ENCODE measurements around the gene TOE1.

- TF ChIP-seq SETDB1 (IDR thresholded peaks at IDR 0.05; ENCODE audit: insufficient read length, low read length): no peak
- TF ChIP-seq, protein P1, sequence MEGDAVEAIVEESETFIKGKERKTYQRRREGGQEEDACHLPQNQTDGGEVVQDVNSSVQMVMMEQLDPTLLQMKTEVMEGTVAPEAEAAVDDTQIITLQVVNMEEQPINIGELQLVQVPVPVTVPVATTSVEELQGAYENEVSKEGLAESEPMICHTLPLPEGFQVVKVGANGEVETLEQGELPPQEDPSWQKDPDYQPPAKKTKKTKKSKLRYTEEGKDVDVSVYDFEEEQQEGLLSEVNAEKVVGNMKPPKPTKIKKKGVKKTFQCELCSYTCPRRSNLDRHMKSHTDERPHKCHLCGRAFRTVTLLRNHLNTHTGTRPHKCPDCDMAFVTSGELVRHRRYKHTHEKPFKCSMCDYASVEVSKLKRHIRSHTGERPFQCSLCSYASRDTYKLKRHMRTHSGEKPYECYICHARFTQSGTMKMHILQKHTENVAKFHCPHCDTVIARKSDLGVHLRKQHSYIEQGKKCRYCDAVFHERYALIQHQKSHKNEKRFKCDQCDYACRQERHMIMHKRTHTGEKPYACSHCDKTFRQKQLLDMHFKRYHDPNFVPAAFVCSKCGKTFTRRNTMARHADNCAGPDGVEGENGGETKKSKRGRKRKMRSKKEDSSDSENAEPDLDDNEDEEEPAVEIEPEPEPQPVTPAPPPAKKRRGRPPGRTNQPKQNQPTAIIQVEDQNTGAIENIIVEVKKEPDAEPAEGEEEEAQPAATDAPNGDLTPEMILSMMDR (tag by site-specific recombination; IDR thresholded peaks at IDR 0.05): no peak
- no peak for TF ChIP-seq ZNF830 (tag by site-specific recombination; IDR thresholded peaks at IDR 0.05; ENCODE audit: low read depth)
- TF ChIP-seq, protein P2, sequence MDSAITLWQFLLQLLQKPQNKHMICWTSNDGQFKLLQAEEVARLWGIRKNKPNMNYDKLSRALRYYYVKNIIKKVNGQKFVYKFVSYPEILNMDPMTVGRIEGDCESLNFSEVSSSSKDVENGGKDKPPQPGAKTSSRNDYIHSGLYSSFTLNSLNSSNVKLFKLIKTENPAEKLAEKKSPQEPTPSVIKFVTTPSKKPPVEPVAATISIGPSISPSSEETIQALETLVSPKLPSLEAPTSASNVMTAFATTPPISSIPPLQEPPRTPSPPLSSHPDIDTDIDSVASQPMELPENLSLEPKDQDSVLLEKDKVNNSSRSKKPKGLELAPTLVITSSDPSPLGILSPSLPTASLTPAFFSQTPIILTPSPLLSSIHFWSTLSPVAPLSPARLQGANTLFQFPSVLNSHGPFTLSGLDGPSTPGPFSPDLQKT (IDR thresholded peaks at IDR 0.05; ENCODE audit: borderline replicate concordance, low read depth, low read length): no peak
- TF ChIP-seq, protein P3, sequence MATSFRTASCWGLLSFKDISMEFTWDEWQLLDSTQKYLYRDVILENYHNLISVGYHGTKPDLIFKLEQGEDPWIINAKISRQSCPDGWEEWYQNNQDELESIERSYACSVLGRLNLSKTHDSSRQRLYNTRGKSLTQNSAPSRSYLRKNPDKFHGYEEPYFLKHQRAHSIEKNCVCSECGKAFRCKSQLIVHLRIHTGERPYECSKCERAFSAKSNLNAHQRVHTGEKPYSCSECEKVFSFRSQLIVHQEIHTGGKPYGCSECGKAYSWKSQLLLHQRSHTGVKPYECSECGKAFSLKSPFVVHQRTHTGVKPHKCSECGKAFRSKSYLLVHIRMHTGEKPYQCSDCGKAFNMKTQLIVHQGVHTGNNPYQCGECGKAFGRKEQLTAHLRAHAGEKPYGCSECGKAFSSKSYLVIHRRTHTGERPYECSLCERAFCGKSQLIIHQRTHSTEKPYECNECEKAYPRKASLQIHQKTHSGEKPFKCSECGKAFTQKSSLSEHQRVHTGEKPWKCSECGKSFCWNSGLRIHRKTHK (tag by site-specific recombination; IDR thresholded peaks at IDR 0.05): no peak
- TF ChIP-seq ZXDB (tag by site-specific recombination; IDR thresholded peaks at IDR 0.05): no peak
- no peak for TF ChIP-seq ZNF2 (tag by site-specific recombination; IDR thresholded peaks at IDR 0.05)
These were observed 43.2 kb downstream of the TOE1 start for GRCh38 chr1:45383191-45383590.

Measured in HEK293 (cell line).